Kidney (tissue), 14 donors: Measurements from ENCODE around the gene MED26. TPM values are rescaled to one million over a fixed set of nuclear protein-coding genes. Genes with fewer than 3 reads are reported as not detected.

Experiments used
- DNase-seq, 5 donors: peaks; one replicate each; pipeline ENCODE4 v3.0.0-alpha.2; 2013 to 2020
- FAIRE-seq: peaks from 2 replicates; lab custom pipeline; 2012; peaks lifted over from hg19 to GRCh38; lab: Jason Lieb, UNC
- H3K27ac ChIP-seq, 2 donors: one replicate each; pipeline ENCODE4 v1.7.0; 2013; ENCODE audit warnings: low read depth in 2 of 2, low read length in 2 of 2, inconsistent platforms in 1 of 2
- H3K27me3 ChIP-seq: one replicate; pipeline ENCODE4 v1.7.1; 2013; ENCODE audit warnings: low read length, inconsistent platforms; ENCODE audit not compliant: control insufficient read depth, insufficient read depth
- H3K36me3 ChIP-seq, 3 donors: one replicate each; pipeline versions ENCODE4 v1.7.0 to v1.7.1; 2013; ENCODE audit warnings: low read length in 3 of 3, control low read depth in 1 of 3, inconsistent platforms in 1 of 3; ENCODE audit not compliant: insufficient read depth in 3 of 3, control insufficient read depth in 2 of 3
- H3K4me1 ChIP-seq, 3 donors: one replicate each; pipeline versions ENCODE4 v1.7.0 to v1.7.1; 2013; ENCODE audit warnings: low read length in 3 of 3, inconsistent platforms in 1 of 3, low read depth in 1 of 3; ENCODE audit not compliant: control insufficient read depth in 2 of 3, insufficient read depth in 2 of 3
- H3K4me3 ChIP-seq, 3 donors: one replicate each; pipeline versions ENCODE4 v1.7.0 to v1.8.1; 2013; ENCODE audit warnings: low read length in 3 of 3, control low read depth in 1 of 3, inconsistent platforms in 1 of 3
- H3K9ac ChIP-seq, 3 donors: one replicate each; pipeline versions ENCODE4 v1.7.0 to v1.7.1; 2013; ENCODE audit warnings: low read length in 3 of 3, control low read depth in 1 of 3, inconsistent platforms in 1 of 3
- H3K9me3 ChIP-seq, 3 donors: one replicate each; pipeline versions ENCODE4 v1.7.0 to v1.7.1; 2013; ENCODE audit warnings: low read length in 3 of 3, control low read depth in 1 of 3, inconsistent platforms in 1 of 3; ENCODE audit not compliant: control insufficient read depth in 2 of 3, insufficient read depth in 1 of 3
- intact Hi-C: fragments of 100-400 bp; cut with DNase I; formaldehyde crosslinking; loops from one replicate; pipeline ENCODE4 v1.11.1; 2022
- polyA plus RNA-seq: library from polyadenylated mRNA; stranded (reverse); fragments of 350-450 nt; fragmentation: Illumina TruSeq; extraction: RNeasy Lipid Tissue Mini Kit (QIAGEN cat#74804); gene quantifications from one replicate; pipeline ENCODE4 v1.2.3, GENCODE V29; 2014; ENCODE audit warnings: low read depth, low replicate concordance; ENCODE audit not compliant: insufficient read depth
- total RNA-seq: library from RNA; stranded (reverse); fragmentation: NEBNext Ultra II Directional; extraction: Animal tissue kit (Norgen Biotek cat#: 25700); gene quantifications from one replicate; pipeline ENCODE4 v1.2.1, GENCODE V29; 2021
- TF ChIP-seq, protein P1 (sequence below): IDR thresholded peaks from 3 replicates; pipeline ENCODE4 v1.5.1; 2012; ENCODE audit warnings: mild to moderate bottlenecking, moderate library complexity, borderline replicate concordance; ENCODE audit not compliant: insufficient read depth; ENCODE audit errors: extremely low read depth
- donor health status: control.
- donor health status: control.
- donor health status: control.
- donor health status: control.
- donor health status: control.
- donor health status: DM: yes; HTN: yes; CAD: no.
- donor health status: Normal renal cell carcinoma (clear cell type).

The MED26 gene
- total and polyA plus RNA-seq, 2 donors from 2014 or later: 3.6 to 11.8 TPM

DNA sequence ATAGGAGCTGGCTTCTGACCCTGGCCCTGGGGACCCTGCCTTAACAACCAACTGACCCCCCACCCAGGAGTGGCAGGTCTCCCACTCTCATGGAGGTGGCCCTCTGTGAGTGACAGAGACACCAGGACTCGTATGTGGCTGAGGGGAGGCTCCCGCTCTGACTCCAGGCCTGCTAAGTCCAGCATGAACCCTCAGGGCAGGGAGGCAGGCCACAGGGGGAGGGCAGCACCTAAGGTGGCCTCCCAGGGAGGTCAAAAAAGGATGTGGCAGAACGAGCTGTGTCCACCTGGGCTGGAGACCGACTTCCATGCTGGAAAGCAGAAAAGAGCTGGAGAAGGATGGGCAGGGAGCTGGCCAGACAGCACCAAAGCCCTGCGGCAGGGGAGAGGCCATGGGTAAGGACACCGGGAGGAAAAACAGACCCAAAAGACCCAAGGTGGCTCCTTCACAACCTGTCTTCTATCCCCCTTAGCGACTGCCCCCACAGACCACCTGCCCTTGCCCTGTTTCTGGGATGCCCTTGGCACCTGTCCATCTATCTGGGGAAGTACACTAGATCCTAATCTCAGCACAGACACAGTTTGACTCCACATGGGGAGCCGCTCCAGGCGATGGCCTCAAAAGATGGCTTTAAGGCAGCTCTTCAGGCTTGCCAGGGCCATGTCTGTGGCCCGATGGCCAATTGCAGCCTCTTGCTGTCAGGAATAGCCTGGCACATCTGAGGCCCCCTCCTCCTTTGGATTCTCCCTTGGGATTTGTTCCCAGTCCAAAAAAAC is 45.3 kb downstream of the MED26 start:
- no peak for DNase-seq
- FAIRE-seq: no peak
- Histone ChIP-seq H3K4me1 (peaks cover 0 to 53% (median 8%) of the 10 kb centered on the region in 3 donors), H3K4me3 (no peak overlapping the region), H3K9ac (no peak overlapping the region), H3K36me3 (peaks cover 0 to 12% (median 4%) of the 10 kb centered on the region in 3 donors), H3K27ac (no peak overlapping the region), H3K27me3 (no peaks in the 10 kb centered on the region), H3K9me3 (no peaks in the 10 kb centered on the region)
- TF ChIP-seq, protein P1, sequence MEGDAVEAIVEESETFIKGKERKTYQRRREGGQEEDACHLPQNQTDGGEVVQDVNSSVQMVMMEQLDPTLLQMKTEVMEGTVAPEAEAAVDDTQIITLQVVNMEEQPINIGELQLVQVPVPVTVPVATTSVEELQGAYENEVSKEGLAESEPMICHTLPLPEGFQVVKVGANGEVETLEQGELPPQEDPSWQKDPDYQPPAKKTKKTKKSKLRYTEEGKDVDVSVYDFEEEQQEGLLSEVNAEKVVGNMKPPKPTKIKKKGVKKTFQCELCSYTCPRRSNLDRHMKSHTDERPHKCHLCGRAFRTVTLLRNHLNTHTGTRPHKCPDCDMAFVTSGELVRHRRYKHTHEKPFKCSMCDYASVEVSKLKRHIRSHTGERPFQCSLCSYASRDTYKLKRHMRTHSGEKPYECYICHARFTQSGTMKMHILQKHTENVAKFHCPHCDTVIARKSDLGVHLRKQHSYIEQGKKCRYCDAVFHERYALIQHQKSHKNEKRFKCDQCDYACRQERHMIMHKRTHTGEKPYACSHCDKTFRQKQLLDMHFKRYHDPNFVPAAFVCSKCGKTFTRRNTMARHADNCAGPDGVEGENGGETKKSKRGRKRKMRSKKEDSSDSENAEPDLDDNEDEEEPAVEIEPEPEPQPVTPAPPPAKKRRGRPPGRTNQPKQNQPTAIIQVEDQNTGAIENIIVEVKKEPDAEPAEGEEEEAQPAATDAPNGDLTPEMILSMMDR: no peak
- intact Hi-C loops: no loop called here

DNA sequence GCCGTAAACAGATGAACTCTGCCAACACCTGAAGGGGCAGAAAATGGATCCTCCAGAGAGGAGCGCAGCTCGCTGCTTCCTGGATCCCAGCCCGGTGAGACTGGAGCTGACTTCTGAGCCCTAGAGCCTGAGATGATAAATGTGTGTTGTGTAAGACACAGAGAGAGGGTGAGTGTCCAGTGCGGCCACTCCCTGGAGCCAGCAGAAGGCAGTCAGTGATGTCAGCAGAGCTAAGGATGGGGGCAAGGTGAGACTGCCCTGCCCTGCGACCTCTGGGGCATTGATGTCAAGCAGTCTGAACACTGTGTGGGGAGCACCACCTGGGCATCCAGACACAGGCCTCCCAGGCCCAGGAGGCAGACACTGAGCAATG is 46.0 kb downstream of the MED26 start:
- Histone ChIP-seq H3K9ac (peak overlapping the region in 1 of 3 donors; percentile 51), H3K9me3 (no peaks in the 10 kb centered on the region), H3K27me3 (no peaks in the 10 kb centered on the region), H3K4me1 (peaks cover 0 to 46% (median 2%) of the 10 kb centered on the region in 3 donors), H3K4me3 (no peak overlapping the region), H3K36me3 (peaks cover 0 to 14% (median 4%) of the 10 kb centered on the region in 3 donors), H3K27ac (no peak overlapping the region)
- TF ChIP-seq, protein P1: no peak
- no peak for FAIRE-seq
- intact Hi-C loops: no loop called here
- no peak for DNase-seq

DNA sequence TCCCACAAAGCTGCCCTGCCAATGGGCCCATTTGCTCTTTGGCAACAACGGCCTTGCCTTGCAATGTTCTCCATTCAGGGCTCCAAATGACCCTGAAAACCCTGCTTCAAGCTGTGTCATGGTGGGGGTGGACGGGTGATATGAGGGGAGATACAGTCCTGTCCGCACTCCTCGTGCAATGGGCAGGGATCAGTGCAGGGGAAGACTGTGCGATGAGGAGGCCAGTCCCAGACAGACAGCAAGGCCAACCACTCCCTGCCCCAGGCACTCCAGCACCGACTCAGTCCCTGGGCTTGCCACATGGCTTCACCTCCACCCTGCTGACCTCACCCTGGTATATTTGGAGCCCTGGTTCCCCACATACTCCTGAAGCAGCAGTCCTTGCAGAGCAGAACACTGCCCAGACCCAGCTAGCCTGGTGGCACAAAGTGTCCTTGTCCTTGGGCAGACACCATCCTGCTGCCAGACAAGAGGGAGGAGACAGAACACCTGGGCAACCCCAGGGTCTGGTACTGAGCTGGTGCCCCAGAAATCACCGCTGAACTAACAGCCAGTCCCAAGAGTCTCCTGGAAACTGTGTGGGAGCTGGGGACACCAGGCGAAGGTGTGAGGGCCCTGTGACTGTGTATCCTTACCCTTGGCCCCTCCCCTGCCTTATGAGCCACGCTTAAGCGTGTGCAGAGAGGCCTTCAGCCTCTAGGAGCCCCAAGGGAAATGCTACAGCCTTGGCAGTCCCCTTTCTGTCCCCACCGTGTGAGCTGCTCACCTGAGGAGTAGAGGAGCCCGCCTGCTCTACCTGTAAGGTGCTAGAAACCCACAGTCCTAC is 46.6 kb downstream of the MED26 start:
- no peaks in the 10 kb centered on the region for H3K27me3 ChIP-seq
- intact Hi-C loops: no loop called here
- DNase-seq (no peak), FAIRE-seq (no peak)
- TF ChIP-seq, protein P1: no peak
- H3K27ac ChIP-seq: no peak overlapping the region
- H3K36me3 ChIP-seq: peaks cover 0 to 14% (median 4%) of the 10 kb centered on the region in 3 donors
- H3K9ac ChIP-seq: peak overlapping the region in 1 of 3 donors; percentile 51
- no peak overlapping the region for H3K4me3 ChIP-seq
- H3K4me1 ChIP-seq: peaks cover 0 to 42% (median 0%) of the 10 kb centered on the region in 3 donors
- no peaks in the 10 kb centered on the region for H3K9me3 ChIP-seq
